ENCODE results near the gene IDUA.
"Not testable (repeated sequence)": the region's sequence is repeated elsewhere in the genome, so short reads cannot be mapped to it uniquely, and the experiment has no call there.

The IDUA gene

DNA sequence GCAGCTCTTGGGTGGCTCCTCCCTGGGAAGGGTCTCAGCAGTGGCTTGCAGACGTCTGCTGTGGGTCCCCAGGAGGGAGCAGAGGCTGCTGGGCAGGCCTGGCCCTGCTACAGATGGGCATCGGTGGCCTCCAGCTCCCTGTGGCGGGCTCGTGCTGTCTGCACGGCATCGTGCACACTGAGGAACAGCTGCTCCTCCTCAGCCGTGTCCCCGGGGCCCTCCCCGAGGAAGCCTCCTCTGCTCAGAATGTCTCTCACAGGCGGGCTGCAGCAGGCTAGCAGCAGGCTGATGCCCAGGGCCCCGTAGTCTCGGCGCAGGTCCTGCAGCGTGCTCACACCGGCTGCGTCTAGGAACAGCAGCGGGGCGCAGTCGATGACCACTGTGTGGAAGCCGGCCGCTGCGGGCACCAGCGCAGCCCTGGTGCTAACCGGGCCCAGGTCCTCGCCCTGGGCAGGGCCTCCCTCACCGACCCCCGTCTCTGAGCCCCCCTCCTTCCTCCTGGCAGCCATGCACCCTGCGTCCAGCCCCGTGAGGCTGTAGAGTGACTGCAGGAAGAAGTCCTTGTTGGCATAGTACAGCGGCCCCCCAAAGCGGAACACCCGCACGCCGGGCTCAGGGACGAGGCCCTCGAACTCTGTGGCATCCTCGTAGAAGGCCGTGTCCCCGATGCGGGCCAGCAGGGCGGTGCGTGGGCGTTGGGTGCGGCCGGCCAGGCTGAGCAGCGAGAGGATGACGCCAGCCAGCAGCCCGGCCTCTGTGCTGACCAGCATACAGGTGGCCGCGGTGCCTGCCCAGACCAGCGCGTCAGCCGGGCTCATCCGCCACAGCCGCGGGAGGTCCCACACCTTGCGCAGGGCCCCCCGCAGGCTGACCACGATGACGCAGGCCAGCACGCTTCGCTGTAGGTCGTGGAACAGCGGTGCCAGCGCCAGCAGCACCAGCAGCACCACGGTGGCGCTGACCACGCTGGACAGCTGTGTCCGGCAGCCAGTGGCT lies 2.2 kb downstream of the IDUA start:
- no peak for DNase-seq

DNA sequence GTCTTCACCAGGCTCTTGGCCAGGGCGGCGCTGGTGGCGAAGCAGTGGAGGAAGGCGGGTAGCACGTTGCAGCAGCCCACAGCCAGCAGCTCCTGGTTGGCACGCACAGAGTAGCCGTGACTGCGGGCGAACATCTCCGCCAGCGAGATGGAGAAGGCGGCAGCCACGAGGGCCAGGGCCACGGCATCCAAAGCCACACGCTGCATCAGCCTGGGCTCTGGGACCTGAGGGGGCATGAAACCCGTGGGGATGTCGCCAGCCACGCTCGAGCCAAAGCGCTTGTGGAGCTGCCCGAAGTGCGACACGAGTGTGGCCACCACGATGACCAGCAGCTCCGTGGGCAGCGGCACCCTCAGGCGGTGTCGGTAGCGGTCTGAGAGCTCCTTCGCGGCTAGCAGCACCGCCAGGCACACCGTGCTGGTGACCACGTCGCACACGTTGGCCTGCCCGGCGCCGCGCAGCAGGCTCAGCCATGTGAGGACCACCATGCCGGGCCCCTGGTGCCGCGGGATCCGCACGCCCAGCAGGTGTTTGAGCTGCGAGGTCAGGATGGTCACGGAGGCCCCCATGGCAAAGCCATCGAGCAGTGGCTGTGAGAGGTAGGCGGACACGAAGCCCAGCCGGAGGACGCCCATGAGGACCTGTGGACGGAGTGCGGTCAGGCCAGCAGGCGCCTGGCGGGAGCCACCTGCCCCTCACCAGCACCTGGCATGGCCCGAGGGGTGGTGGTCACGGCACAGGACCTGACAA lies 3.1 kb downstream of the IDUA start:
- no peak for DNase-seq

GRCh38 chr4:990746-991367 lies 4.0 kb downstream of the IDUA start:
- DNase-seq, result no peak

- DNase-seq, result no peak
Observed at GRCh38 chr4:991451-992296, 4.8 kb downstream of the IDUA start.

DNA sequence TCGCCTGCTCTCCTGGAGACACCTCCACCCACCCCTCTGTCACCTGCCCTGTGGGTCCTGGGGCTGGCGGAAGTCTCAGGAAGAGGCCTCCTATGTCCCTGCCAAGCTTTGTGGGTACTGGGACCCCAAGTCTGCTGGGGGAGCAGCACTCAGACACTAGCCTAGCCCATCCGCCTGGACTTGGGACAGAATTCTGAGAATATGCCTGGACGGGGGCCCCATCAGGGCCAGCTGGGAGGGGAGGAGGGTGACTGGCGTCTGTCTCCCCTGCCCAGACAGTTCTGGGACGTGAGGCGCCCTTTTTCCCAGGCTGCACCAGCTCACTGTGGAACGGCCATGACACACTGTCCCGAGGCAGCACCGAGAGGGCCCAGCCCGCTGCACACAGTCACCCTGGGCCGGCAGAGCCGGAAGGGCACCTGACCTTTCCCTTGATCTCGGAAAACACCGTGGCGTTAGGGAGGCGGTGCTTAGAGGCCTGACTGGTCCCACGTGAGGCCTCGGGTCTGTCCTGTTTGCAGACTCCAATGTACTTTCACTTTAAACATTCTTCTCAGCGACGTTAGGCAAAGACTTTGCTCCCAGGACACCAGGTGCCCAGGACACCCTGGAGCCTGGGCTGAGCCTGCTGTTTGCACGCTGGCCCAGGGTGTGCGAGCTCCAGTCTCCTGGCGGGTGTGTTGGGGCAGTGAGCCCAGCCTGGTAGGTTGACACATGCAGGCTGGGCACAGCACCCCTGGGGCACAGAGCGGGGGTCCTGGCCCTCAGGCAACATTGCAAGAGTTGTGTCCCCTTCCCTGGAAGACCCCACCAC lies 5.7 kb downstream of the IDUA start:
- no peak for DNase-seq

DNA sequence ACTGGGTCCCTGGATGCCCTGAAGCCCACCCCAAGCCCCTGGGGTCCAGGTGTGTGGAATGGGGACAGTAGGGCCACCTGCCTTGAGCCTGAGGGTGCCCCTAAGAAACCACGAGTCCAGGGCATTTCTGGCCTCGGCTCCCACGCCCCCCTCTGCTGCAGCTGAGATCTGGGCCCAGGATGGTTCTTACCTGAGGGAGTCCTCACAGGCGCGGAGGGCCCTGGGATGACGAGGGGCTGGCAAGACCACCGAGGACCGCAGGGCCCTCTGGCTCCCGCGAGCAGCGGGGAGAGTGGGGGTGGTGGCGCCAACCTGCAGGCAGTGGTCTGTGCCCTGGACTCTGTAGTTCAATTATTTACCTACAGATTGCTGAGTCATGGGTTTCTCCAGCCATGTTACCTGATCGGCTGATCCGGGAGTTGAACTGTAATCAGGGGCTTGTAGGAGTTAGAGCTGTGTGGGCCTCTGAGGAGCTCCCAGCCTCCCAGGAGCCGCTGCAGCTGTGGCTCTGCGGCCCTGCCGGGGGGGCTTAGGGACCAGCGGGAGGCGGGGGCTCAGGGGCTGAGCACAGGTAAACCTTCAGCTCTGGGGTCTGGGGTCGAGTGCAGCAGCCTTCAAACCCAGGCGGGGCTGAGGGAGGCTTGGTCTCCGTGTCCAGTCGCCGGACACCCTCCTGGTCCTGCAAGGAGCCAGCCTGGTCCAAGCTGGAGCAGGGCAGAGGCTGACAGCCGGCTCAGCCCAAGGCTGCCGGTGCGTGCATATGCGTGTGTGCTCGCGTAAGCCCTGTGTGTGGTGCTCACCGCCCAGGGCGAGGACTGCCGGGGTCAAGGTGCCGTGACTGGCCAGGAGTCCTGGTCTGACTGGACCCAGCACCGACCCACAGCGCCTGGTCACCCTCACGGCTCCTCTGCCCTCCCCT lies 6.5 kb downstream of the IDUA start, which contains the start of gene SLC26A1:
Gene SLC26A1 (minus strand): TSS at position 294 of the 919 bp plus-strand sequence. CDS start 1,701 bp downstream, outside the sequence.
- DNase-seq, result no peak

- DNase-seq, result no peak
Observed at GRCh38 chr4:995311-996026, 8.6 kb downstream of the IDUA start.

GRCh38 chr4:996030-996996 lies 9.5 kb downstream of the IDUA start:
- no peak for DNase-seq

- no peak for DNase-seq
Observed at GRCh38 chr4:996997-997374, 10.1 kb downstream of the IDUA start.

- no peak for DNase-seq
Observed at GRCh38 chr4:997375-998071, 10.7 kb downstream of the IDUA start.

DNA sequence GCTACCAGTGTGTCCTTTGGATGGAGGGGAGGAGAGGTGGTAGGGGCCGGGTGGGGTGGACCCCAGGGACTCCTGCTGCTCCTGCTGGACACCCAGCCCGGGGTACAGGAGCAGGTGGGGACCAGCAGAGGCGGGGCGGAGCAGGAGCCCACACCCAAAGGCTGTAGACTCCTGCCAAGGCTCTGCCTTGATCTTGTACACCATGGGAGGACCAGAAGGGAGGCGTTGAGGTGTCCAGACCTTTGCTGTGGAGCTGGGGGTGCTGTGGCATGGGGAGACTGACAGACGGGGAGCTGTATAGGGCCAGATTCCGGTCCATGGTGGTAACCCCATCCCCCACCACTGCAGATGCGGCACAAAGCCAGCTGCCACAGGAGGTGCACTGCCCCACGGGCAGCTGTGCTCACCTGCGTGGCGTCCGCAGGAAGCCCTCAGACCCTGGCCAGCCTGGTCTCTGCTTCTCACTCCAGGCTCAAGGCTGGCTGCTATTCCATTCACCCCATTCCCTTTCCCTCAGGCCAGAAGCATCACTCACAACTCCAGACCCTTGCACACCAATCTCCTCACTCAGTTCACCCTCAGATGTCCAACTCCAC lies 11.3 kb downstream of the IDUA start:
- no peak for DNase-seq

DNA sequence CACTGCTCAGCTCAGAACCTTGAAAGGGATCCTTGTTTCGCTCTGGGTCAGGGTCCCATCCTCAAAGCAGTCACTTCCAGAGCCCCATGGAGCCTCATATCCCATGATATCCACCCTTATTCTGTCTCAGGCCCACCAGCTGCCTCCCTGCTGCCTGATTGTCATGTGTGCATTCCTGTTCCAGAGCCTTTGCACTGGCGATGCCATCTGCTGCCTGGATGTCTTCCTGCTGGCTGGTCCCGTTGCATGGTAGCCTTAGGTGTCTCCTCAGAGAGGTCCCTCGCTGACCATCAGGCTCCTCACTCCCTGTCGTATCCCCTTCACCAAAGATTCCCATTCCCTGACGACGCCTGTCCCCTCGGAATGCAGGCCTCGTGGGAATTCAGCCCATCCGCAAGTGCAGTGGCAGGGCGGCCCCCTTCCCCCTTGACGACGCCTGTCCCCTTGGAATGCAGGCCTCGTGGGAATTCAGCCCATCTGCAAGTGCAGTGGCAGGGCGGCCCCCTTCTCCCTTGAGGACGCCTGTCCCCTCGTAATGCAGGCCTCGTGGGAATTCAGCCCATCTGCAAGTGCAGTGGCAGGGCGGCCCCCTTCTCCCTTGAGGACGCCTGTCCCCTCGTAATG lies 12.5 kb downstream of the IDUA start:
- DNase-seq, result not testable (repeated sequence)

- DNase-seq, result no peak
Observed at GRCh38 chr4:999882-1000425, 13.1 kb downstream of the IDUA start.

- DNase-seq, result no peak
Observed at GRCh38 chr4:1000686-1001260, 13.9 kb downstream of the IDUA start.

GRCh38 chr4:1001561-1002130 lies 14.8 kb downstream of the IDUA start:
- DNase-seq, result no peak

- DNase-seq, result no peak
Observed at GRCh38 chr4:1002131-1002630, 15.3 kb downstream of the IDUA start.
